Measurements from ENCODE around the gene PPM1H. TPM values are rescaled to one million over a fixed set of nuclear protein-coding genes. Genes with fewer than 3 reads are reported as not detected.
"Not testable (repeated sequence)": the region's sequence is repeated elsewhere in the genome, so short reads cannot be mapped to it uniquely, and the experiment has no call there.

Gene PPM1H
- polyA plus RNA-seq, 1 donor from 2014 or later: not detected

DNA sequence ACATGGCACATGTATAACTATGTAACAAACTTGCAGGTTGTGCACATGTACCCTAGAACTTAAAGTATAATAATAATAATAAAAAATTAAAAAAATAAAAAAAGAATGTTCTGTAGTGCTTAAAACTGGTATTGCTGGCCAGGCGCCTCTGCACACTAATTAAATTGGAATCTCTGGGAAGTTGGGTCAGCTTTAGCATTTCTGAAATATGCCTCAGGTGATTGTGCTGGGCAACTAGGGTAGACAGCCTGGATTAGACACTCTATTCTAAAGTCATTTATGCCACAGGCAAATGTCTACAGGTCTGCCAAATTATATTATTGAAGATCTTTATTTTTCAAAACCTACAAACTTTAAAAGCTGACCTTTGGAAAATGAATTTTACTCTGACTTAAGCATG, 55.3 kb downstream of the PPM1H start:
- Mint-ChIP-seq H3K4me3 (no peak overlapping the region), H3K4me1 (peaks cover 0 to 4% (median 3%) of the 10 kb centered on the region in 3 donors), H3K36me3 (peaks cover under 1% of the 10 kb centered on the region), H3K27ac (no peak overlapping the region), H3K9me3 (peaks cover 0 to 6% (median 4%) of the 10 kb centered on the region in 3 donors), H3K27me3 (peaks cover 8% of the 10 kb centered on the region)

DNA sequence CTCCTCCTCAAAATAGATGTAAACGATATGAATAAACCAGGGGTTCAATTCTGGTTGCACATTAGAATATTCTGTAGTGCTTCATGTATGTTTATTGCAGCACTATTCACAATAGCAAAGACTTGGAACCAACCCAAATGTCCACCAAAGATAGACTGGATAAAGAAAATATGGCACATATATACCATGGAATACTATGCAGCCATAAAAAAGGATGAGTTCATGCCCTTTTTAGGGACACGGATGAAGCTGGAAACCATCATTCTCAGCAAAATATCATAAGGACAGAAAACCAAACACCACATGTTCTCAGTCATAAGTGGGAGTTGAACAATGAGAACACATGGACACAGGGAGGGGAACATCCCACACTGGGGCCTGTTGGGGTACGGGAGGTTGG, 55.7 kb downstream of the PPM1H start:
- not testable (repeated sequence) for H3K9me3 Mint-ChIP-seq, H3K27me3 Mint-ChIP-seq, H3K27ac Mint-ChIP-seq, H3K4me1 Mint-ChIP-seq, H3K36me3 Mint-ChIP-seq, H3K4me3 Mint-ChIP-seq

DNA sequence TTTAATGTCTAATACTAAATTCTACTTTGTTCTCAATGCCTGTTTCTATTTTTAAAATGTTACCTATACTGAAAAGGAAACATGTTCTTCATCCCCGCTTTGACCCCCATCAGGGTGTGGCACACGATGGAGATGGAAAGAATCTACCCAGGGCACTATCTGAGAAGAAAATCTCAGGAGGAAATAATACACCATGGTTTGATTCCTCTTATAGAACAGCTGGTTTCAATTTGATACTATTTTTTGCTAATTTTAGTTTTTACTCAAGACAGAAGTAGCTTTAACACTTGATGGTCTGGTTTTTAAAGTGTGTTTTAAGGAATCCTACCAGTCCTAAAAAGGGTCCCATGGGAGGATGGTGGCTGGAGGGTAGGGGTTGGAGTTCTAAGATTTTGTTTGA, 56.7 kb downstream of the PPM1H start:
- Mint-ChIP-seq H3K9me3 (peaks cover 0 to 6% (median 4%) of the 10 kb centered on the region in 3 donors), H3K27me3 (peaks cover 8% of the 10 kb centered on the region), H3K27ac (no peak overlapping the region), H3K36me3 (no peaks in the 10 kb centered on the region), H3K4me1 (peaks cover 0 to 4% (median 3%) of the 10 kb centered on the region in 3 donors), H3K4me3 (no peak overlapping the region)

DNA sequence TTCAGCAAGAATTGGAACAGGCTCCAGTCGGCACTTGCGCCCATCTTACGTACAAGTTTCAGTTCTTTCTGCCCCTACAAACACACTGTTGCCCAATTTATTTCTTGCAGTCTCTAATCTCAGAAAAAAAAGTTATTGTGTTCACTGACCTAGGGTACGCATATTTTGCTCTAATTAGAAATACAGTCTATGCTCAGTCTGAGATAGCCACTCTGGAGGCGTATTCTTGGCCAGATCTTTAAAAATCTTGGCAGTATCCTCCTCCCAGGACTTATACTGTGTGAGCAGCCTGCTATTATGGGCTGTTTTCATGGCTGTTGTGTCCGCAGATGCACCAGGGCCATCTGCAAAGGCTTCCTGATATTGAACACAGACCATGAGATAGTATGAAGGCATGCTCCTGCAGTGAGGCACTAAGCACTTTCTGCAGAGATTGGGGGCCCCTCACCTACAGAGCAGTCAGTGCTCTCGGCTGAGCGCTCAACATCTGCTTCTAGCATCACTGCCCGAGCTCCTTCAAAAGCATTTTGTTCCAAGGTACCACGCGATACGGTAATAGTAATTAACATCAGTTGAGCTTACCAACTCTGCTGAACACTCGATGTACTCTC, 57.9 kb downstream of the PPM1H start:
- Mint-ChIP-seq H3K27ac (no peak overlapping the region), H3K27me3 (peaks cover 8% of the 10 kb centered on the region), H3K36me3 (no peaks in the 10 kb centered on the region), H3K4me1 (peaks cover 0 to 4% (median 3%) of the 10 kb centered on the region in 3 donors), H3K9me3 (peaks cover 0 to 6% (median 4%) of the 10 kb centered on the region in 3 donors), H3K4me3 (no peak overlapping the region)

DNA sequence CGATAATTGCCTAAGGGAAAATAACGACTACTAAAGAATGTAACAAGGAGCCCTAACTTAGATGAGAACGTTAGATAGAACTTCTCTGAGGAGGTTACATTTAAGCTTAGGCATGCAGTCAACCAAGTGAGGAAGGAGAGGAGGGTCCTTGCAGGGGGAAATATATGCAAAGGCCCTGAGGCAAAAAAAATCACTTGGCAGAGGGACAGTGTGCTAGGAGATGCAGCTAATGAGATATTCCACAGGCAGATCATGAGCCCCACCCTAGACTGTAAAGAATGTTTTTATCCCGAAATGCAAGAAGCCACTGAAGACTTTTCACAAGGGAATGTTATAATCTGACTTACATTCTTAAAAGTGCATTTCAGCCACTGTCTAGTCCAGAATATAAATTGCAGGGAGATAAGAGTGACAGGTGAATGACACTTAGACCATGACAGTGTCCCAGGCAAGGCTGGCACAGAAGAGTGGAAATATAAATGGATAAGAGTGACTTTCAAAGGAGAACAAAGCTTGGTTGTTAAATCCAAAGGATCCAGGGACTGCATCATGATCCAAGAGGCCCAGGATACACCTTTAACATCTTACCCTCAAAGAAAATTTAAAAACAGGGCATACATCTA, 61.0 kb downstream of the PPM1H start:
- no peaks in the 10 kb centered on the region for H3K36me3 Mint-ChIP-seq
- H3K27me3 Mint-ChIP-seq: peaks cover 5% of the 10 kb centered on the region

DNA sequence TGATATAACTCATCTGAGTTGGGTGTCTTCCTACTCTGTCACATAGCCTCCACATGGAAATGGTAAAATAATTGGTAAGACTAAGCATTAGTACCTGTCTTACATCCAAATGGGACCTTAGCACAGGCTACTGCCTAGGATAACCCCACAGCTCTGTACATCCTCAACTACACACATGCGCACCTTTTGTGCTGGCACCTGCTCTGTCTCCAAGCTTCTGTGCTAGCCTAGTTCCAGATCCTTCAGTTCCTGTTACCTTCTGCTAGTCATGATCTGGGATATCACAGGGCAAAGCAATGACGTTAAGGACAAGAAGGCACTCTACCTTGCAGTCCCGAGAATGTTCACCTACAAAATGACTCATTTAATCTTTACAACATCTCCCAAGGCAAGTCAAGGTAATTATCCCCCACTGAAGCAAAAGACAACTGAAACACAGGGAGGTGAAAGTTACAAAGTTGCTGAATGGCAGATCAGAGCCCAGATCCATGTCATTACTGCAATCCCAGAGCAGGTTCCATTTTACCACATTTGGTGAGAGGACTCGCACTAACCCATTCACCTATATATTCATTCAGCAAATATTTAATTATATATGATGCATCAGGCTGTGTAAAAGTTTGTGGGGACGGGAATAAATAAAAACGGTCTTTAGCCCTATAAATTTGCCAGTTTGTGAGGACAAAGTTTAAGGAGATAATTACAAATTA, 61.7 kb downstream of the PPM1H start:
- Mint-ChIP-seq H3K27ac (no peak overlapping the region), H3K27me3 (peaks cover 5% of the 10 kb centered on the region), H3K9me3 (peaks cover 0 to 8% (median 5%) of the 10 kb centered on the region in 3 donors), H3K36me3 (no peaks in the 10 kb centered on the region), H3K4me3 (no peak overlapping the region), H3K4me1 (no peaks in the 10 kb centered on the region)

More for the DNA sequence above, 61.0 kb downstream of the PPM1H start:
- H3K4me3 Mint-ChIP-seq: no peak overlapping the region
- H3K9me3 Mint-ChIP-seq: peaks cover 0 to 8% (median 5%) of the 10 kb centered on the region in 3 donors
- no peaks in the 10 kb centered on the region for H3K4me1 Mint-ChIP-seq
- H3K27ac Mint-ChIP-seq: no peak overlapping the region

DNA sequence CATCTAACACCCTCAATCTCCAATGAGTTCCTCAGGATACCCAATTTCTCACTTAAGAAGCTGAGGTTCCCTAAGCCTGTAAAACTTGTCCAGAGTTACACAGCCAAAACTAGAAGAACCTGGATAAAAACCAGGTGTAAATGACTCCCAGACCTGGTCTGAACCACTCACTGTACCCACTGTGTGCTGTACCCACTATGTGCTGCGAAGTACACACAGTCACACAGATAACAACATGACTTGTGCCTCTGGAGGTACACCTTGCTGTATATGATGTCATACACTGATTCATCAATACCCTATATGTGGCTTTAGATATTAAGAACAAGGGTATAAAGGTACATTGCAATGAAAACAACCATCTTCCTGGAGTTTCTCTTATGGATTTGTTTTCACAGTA, 66.1 kb downstream of the PPM1H start:
- H3K27ac Mint-ChIP-seq: no peak overlapping the region
- peaks cover 4% of the 10 kb centered on the region for H3K27me3 Mint-ChIP-seq
- H3K9me3 Mint-ChIP-seq: peaks cover 0 to 8% (median 5%) of the 10 kb centered on the region in 3 donors
- H3K4me1 Mint-ChIP-seq: no peaks in the 10 kb centered on the region
- H3K36me3 Mint-ChIP-seq: no peaks in the 10 kb centered on the region
- H3K4me3 Mint-ChIP-seq: no peak overlapping the region

DNA sequence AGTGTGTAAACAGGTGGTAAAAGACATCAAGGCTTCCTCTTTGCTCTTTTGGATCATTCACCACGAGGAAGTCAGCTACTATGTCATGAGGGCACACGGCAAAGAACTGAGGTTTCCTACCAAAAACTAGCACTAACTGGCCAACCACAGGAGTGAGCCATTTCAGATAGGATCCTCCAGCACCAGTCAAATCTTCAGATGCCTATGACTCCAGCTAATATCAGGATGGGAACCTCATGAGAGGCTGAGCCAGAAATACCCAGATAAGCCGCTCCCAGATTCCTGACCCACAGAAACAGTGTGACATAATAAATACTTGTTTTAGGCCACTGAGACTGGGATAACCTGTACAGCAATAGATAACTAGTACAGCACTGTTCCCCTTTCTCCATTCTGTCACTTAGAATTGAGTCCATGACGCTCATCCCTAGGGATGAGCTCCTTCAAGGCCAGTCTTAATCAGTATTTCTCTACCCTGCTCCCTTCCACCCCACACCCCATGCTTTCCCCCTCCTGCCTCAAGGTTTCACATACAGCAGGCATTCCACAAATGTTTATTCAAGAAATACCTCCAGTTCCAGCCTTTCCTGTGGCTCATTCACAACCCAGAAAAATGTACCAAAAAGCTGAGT, 68.4 kb downstream of the PPM1H start:
- Mint-ChIP-seq H3K36me3 (no peaks in the 10 kb centered on the region), H3K27ac (no peak overlapping the region), H3K27me3 (peaks cover 4% of the 10 kb centered on the region), H3K4me3 (no peak overlapping the region), H3K9me3 (peaks cover 0 to 8% (median 5%) of the 10 kb centered on the region in 3 donors), H3K4me1 (no peaks in the 10 kb centered on the region)

DNA sequence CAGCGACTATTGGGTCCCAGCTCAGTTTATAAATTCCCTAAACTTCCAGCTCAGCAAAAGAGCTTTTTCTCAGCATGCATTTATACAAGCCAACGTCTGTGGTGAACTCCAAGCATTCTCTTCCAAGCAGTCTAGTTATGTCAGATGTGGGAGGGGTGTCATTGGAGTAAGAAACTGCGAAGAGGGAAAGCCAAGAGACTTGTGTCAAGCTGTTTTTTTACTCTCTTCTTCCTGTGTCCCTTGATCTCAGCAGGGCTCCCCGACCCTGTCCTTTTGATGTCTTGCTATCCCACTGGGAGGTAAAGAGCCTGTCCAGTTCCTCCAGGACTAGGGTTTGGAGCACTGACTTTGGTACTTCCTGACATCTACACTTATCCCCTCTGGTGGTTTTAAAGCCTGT, 69.0 kb downstream of the PPM1H start:
- peaks cover 4% of the 10 kb centered on the region for H3K27me3 Mint-ChIP-seq
- no peak overlapping the region for H3K27ac Mint-ChIP-seq
- H3K4me1 Mint-ChIP-seq: no peaks in the 10 kb centered on the region
- no peak overlapping the region for H3K4me3 Mint-ChIP-seq
- no peaks in the 10 kb centered on the region for H3K36me3 Mint-ChIP-seq
- peaks cover 0 to 7% (median 2%) of the 10 kb centered on the region in 3 donors for H3K9me3 Mint-ChIP-seq

DNA sequence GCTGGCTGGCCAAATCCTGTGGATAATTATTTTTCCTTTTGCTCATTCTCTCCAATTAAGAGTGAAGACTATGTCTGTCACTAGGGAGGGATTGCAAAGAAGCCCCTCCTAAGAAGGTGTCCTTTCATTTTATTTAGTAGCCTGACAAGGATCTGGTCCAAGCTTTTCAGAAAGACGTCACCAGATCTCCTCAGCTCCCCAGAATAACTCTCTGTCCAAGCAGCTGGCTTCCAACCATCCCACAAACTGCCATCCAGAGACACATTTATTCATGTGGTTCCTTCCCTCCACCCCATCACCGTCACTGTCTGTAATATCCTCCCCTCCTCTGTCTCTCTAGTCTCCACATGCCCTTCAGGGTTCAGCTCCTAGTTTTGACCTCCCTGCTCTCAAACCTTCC, 69.9 kb downstream of the PPM1H start:
- Mint-ChIP-seq H3K4me1 (no peaks in the 10 kb centered on the region), H3K4me3 (no peak overlapping the region), H3K27me3 (peaks cover 2% of the 10 kb centered on the region), H3K9me3 (no peaks in the 10 kb centered on the region), H3K36me3 (peaks cover 1% of the 10 kb centered on the region), H3K27ac (no peak overlapping the region)

DNA sequence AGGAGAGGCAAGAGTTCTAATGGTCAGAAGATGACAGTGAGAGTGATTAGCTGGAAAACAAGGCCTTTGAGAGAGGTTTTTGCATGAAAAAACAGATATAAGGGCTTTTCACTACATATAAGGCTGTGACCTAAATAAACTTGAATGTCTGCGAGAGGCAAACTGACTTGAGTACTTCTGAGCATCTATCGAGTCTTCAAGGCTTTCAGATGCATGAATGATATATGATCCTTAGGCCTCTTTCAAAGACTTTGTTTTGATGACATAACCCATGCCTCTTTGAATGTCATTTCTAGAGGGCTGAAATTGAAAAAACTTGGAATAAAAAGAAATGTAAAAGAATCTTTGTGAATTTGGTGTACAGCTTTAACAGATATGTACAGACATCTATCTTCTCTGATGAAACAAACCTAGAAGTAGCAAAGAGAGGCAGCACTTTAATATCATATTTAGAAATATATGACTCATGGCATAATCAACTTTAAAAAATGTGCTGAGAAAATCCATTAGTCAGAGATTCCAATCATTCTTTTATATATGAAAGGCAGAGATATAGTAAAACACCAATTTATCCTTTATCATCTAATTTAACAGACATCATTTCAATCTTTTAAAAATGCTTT, 72.6 kb downstream of the PPM1H start:
- peaks cover 3% of the 10 kb centered on the region for H3K36me3 Mint-ChIP-seq
- no peak overlapping the region for H3K4me3 Mint-ChIP-seq
- H3K9me3 Mint-ChIP-seq: no peaks in the 10 kb centered on the region
- no peak overlapping the region for H3K27ac Mint-ChIP-seq
- H3K27me3 Mint-ChIP-seq: peaks cover 2% of the 10 kb centered on the region
- no peaks in the 10 kb centered on the region for H3K4me1 Mint-ChIP-seq

DNA sequence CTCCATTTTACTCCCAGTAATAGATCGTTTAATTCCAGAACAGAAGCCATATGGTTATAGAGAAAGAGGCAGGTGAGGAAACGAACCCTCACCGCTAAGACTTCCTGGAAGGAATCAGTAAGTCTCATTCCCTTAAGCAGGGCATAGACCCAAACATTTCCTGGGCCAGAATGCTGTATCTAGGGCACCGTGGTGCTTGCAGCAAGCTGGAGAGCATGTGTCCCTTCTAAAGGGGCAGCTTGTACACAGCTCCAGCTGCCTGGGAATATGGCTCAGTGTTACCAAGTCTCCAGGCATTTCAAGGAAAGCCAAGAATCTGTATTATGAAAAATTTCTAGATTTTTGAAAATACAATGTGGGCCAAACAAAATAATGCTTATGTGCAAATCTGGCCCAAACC, 73.4 kb downstream of the PPM1H start:
- no peak overlapping the region for H3K4me3 Mint-ChIP-seq
- H3K9me3 Mint-ChIP-seq: no peaks in the 10 kb centered on the region
- H3K36me3 Mint-ChIP-seq: peaks cover 3% of the 10 kb centered on the region
- no peaks in the 10 kb centered on the region for H3K27me3 Mint-ChIP-seq
- no peak overlapping the region for H3K27ac Mint-ChIP-seq
- H3K4me1 Mint-ChIP-seq: no peaks in the 10 kb centered on the region

DNA sequence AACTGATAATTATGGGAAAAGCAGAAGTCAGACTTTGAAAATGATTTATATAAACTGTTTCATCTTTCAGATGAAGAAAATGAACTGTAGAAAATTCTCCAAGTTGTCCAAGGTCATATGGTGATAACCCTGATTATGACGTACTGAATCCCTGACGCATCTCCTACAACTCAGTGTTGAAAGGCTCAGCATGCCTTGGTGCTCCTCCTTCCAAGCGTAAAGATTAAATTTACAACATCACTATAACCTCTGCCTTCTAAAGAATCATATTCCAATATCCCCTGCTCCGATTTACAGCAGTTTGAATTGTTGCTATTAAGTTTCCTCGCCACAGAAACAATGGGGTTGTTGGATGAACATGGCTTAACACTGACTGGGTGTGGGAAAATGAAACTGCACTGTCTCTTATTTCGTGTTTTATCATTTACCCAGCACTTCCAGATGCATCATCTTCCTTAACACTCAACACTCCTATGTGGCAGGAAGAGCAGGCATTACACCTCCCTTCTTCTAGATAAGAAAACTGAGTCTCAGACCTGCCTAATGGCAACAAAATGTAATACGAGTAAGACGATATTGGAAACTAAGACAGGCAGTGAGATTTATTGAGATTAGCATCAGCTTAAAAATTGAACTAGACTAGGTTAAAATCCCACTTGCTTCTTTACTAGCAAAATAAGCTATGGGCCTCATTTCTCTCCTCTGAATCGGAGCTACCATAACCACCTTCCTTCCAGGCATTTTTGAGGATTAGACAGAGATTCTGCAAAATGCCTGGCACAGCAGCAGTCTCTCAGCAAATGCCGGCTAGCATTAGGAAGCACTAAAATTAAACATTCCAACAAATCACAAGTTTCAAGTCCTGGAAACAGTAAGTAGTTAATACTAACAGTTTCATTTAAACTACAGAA, 74.2 kb downstream of the PPM1H start:
- Mint-ChIP-seq H3K27me3 (no peaks in the 10 kb centered on the region), H3K36me3 (peaks cover 3% of the 10 kb centered on the region), H3K4me1 (no peaks in the 10 kb centered on the region)

DNA sequence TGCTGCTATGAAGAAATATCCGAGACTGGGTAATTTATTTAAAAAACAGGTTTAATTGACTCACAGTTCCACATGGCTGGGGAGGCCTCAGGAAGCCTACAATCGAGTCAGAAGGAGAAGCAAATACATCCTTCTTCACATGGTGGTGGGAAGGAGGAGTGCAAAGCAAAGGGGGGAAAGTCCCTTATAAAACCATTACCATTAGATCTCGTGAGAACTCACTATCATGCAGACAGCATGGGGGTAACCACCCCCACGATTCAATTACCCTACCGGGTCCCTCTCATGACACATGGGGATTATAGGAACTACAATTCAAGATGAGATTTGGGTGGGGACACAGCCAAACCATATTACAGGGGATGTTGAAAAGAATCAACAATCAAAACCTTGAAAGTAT, 74.9 kb downstream of the PPM1H start:
- Mint-ChIP-seq H3K4me3 (no peak overlapping the region), H3K9me3 (no peaks in the 10 kb centered on the region), H3K27me3 (no peaks in the 10 kb centered on the region), H3K27ac (no peak overlapping the region), H3K4me1 (no peaks in the 10 kb centered on the region), H3K36me3 (peaks cover 3% of the 10 kb centered on the region)

More for the DNA sequence above, 74.2 kb downstream of the PPM1H start:
- no peaks in the 10 kb centered on the region for H3K9me3 Mint-ChIP-seq
- H3K4me3 Mint-ChIP-seq: no peak overlapping the region
- H3K27ac Mint-ChIP-seq: no peak overlapping the region
